VCaP (cell line): ENCODE results near the gene CFAP77.

Experiments
- H3K27ac ChIP-seq: fragments of 450-650 bp; 2 replicates; pipeline ENCODE4 v1.5.1; 2017
- CTCF ChIP-seq: fragments of 450-650 bp; conservative IDR thresholded peaks from 2 replicates; pipeline ENCODE4 v1.5.1; 2017; ENCODE audit warnings: mild to moderate bottlenecking, moderate library complexity

The CFAP77 gene

GRCh38 chr9:132451276-132451675 lies 41.3 kb downstream of the CFAP77 start:
- TF ChIP-seq CTCF, result no peak
- H3K27ac ChIP-seq, result no peak overlapping the region

GRCh38 chr9:132456241-132456640 lies 46.2 kb downstream of the CFAP77 start:
- TF ChIP-seq CTCF, result no peak
- H3K27ac ChIP-seq, result no peak overlapping the region

DNA sequence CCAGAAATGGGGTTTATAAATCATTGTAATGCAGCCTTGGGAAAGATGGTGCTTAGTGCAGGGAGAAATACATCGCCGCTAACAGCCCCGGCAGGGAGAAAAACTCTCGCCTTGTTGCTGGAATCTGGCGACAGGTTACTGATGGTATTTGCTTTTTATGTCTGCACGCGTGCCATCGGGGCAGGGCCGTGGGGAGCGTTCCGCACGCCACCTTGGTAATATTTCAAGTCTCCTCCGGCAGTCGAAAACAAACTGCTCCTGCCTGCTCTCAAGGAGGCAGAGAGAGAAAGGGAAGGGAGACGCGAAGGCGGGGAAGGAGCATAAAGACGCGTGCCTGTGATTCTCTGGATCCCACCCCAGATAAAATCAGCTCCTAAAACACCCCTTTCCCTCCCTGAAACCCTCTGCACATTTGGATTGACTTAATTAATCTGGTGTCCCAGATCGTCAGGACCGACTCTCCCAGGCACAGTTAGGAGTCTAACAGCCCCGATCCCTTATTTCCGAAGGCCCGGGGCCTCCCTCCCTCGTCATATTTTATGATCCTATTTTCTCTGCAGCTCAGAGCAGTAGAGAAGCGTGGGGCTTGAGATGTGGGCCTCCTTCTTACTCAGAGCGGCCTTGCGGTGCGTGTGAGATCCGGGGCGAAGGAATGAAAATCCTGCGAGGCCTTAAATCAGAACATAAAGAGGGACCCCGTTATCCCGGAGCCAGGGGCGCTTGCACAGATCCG lies 47.7 kb downstream of the CFAP77 start:
- H3K27ac ChIP-seq, result no peak overlapping the region
- TF ChIP-seq CTCF, result no peak

- no peak overlapping the region for H3K27ac ChIP-seq
- no peak; the same call in 1 of the 2 replicates for TF ChIP-seq CTCF
Observed at GRCh38 chr9:132458432-132458831, 48.4 kb downstream of the CFAP77 start.

- no peak overlapping the region for H3K27ac ChIP-seq
- no peak for TF ChIP-seq CTCF
Observed at GRCh38 chr9:132459661-132460060, 49.6 kb downstream of the CFAP77 start.

DNA sequence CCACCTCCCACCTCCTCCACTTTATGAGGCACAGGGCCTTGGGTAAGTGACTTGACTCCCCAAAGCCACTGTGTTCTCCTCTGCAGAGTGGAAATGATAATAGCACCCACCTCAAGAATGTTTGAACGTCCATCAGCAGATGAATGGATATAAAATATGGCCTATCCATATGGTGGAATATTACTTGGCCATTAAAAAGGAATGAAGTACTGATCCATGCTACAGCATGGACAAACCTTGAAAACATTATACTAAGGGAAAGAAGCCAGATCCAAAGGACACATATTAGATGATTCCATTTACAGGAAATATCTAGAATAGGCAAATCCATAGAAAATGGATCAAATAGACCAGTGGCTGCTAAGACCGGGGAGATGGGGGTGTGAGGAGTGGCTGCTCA lies 50.2 kb downstream of the CFAP77 start:
- TF ChIP-seq CTCF, result no peak
- H3K27ac ChIP-seq, result no peak overlapping the region

DNA sequence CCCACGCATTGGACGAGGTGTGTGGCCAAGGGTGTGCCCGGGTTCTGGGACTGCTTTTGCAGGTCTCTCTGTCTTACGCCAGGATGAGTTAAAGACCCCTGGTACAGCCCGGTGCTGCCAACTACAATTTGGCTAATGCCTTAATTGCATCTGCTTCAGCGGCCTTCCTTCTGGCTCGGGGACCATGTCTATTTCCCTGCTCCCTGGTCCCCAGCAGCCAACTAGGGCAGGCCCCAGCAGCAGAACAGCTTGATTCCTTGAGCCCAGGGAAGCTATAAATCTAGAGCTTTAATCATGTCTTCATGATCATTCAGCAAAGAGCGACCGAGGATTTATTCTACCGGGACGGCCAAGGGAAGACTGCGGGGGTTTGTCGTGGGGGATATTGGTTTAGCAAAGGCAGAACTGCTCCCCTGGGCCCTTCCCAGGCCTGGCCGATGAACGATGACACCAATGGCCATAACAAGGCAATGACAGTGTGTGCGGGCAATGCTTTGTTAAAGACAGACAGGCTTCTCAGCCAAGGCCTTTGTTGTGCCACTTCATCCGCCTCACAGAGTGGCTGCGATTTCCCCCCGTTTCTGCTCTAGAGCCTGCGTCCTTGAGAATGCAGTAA lies 51.4 kb downstream of the CFAP77 start:
- H3K27ac ChIP-seq, result no peak overlapping the region
- TF ChIP-seq CTCF, result no peak
